HepG2 (cell line): ENCODE results near the gene CLPX. TPM values are rescaled to one million over a fixed set of nuclear protein-coding genes. Genes with fewer than 3 reads are reported as not detected.

ENCODE experiments used
- ATF4 ChIP-seq, 2 experiments: fragments of 450-650 bp in 1 of 2; sonication (generic) in 1 of 2; formaldehyde crosslinking; IDR thresholded peaks; 2 replicates each; pipeline versions ENCODE4 v1.5.0 to v1.8.0; 2020 to 2022; ENCODE audit warnings: mild to moderate bottlenecking in 1 of 2, missing genetic modification reagents in 1 of 2
- GATA4 ChIP-seq: sonication (generic); IDR thresholded peaks from 2 replicates; pipeline ENCODE4 v1.6.1; 2016; ENCODE audit warnings: antibody characterized with exemption, low read depth, borderline replicate concordance
- GTF2F1 ChIP-seq: fragments of 150-350 bp; IDR thresholded peaks from 2 replicates; pipeline ENCODE4 v1.6.1; 2014; ENCODE audit warnings: low read length
- KDM6A ChIP-seq: IDR thresholded peaks from 2 replicates; pipeline ENCODE4 v1.6.1; 2016; ENCODE audit warnings: low read depth
- LCORL ChIP-seq, 2 experiments: fragments of 450-650 bp in 1 of 2; sonication (generic) in 1 of 2; formaldehyde crosslinking in 1 of 2; IDR thresholded peaks; 2 replicates each; pipeline versions ENCODE4 v1.5.0 to v1.6.1; 2017 to 2020; ENCODE audit warnings: antibody characterized with exemption in 1 of 2, missing genetic modification reagents in 1 of 2
- NCOA1 ChIP-seq: sonication (generic); formaldehyde crosslinking; IDR thresholded peaks from 2 replicates; pipeline ENCODE4 v1.9.0; 2021; ENCODE audit warnings: missing genetic modification reagents
- NPAS2 ChIP-seq: sonication (generic); formaldehyde crosslinking; IDR thresholded peaks from 2 replicates; pipeline ENCODE4 v1.8.0; 2022; ENCODE audit warnings: mild to moderate bottlenecking, missing genetic modification reagents, borderline replicate concordance
- POLR2AphosphoS5 ChIP-seq: IDR thresholded peaks from 2 replicates; pipeline ENCODE4 v1.6.1; 2012; ENCODE audit warnings: low read depth, low read length
- SAP130 ChIP-seq: IDR thresholded peaks from 2 replicates; pipeline ENCODE4 v1.6.1; 2016; ENCODE audit warnings: low read depth
- SMARCC2 ChIP-seq: fragments of 450-650 bp; IDR thresholded peaks from 2 replicates; pipeline ENCODE4 v1.6.1; 2017; ENCODE audit warnings: antibody characterized with exemption, mild to moderate bottlenecking
- SMYD3 ChIP-seq: sonication (generic); formaldehyde crosslinking; IDR thresholded peaks from 2 replicates; pipeline ENCODE4 v1.8.1; 2023; ENCODE audit warnings: mild to moderate bottlenecking, missing genetic modification reagents
- SOX6 ChIP-seq, 2 experiments: fragments of 450-650 bp in 1 of 2; sonication (generic) in 1 of 2; formaldehyde crosslinking in 1 of 2; IDR thresholded peaks; 2 replicates each; pipeline versions ENCODE4 v1.4.0 to v1.6.1; 2017 to 2020; ENCODE audit warnings: antibody characterized with exemption in 1 of 2, mild to moderate bottlenecking in 1 of 2, missing genetic modification reagents in 1 of 2
- SSRP1 ChIP-seq: IDR thresholded peaks from 2 replicates; pipeline ENCODE4 v1.6.1; 2016; ENCODE audit warnings: control low read depth
- TAF15 ChIP-seq: fragments of 200-400 bp; formaldehyde crosslinking; IDR thresholded peaks from one replicate; pipeline ENCODE4 v1.6.1; 2018; ENCODE audit warnings: mild to moderate bottlenecking, low read depth, low read length; ENCODE audit not compliant: poor library complexity, severe bottlenecking
- TBX2 ChIP-seq: sonication (generic); formaldehyde crosslinking; IDR thresholded peaks from 2 replicates; pipeline ENCODE4 v1.5.0; 2020; ENCODE audit warnings: missing genetic modification reagents, mild to moderate bottlenecking, borderline replicate concordance
- THAP7 ChIP-seq: sonication (generic); formaldehyde crosslinking; IDR thresholded peaks from 2 replicates; pipeline ENCODE4 v1.8.1; 2023; ENCODE audit warnings: mild to moderate bottlenecking, missing genetic modification reagents
- ZBTB33 ChIP-seq: sonication (generic); formaldehyde crosslinking; IDR thresholded peaks from 2 replicates; pipeline ENCODE4 v1.4.0; 2020; ENCODE audit warnings: missing genetic modification reagents
- ZBTB42 ChIP-seq: sonication (generic); formaldehyde crosslinking; IDR thresholded peaks from 2 replicates; pipeline ENCODE4 v1.5.0; 2020; ENCODE audit warnings: mild to moderate bottlenecking, missing genetic modification reagents
- ZNF124 ChIP-seq: sonication (generic); formaldehyde crosslinking; IDR thresholded peaks from 2 replicates; pipeline ENCODE4 v1.4.0; 2020; ENCODE audit warnings: missing genetic modification reagents
- ZNF296 ChIP-seq: sonication (generic); formaldehyde crosslinking; conservative IDR thresholded peaks from 2 replicates; pipeline ENCODE4 v1.5.0; 2020; ENCODE audit warnings: mild to moderate bottlenecking, missing genetic modification reagents
- ZNF33B ChIP-seq: sonication (generic); formaldehyde crosslinking; IDR thresholded peaks from 2 replicates; pipeline ENCODE4 v1.5.1; 2020; ENCODE audit warnings: mild to moderate bottlenecking, missing genetic modification reagents
- ZNF589 ChIP-seq: sonication (generic); formaldehyde crosslinking; conservative IDR thresholded peaks from 2 replicates; pipeline ENCODE4 v1.8.0; 2022; ENCODE audit warnings: mild to moderate bottlenecking, moderate library complexity, missing genetic modification reagents
- ZNF607 ChIP-seq: sonication (generic); formaldehyde crosslinking; IDR thresholded peaks from 2 replicates; pipeline ENCODE4 v1.5.1; 2020; ENCODE audit warnings: missing genetic modification reagents, mild to moderate bottlenecking, borderline replicate concordance
- ZNF891 ChIP-seq: sonication (generic); formaldehyde crosslinking; IDR thresholded peaks from 2 replicates; pipeline ENCODE4 v1.5.0; 2020; ENCODE audit warnings: mild to moderate bottlenecking, missing genetic modification reagents
- polyA plus RNA-seq, 8 experiments: library from polyadenylated mRNA; depleted of rRNA in 3 of 8; stranded (reverse) in 7 of 8; unstranded in 1 of 8; fragments of >200 nt; fragmentation: Illumina TruSeq in 4 of 8; extraction: Trizol in 4 of 8; gene quantifications; 2 replicates each; pipeline versions ENCODE4 v1.2.1 to v1.2.3, GENCODE V29; 2011 to 2016; ENCODE audit warnings: low read depth in 4 of 8, missing spikeins in 1 of 8, mixed read lengths in 1 of 8; ENCODE audit not compliant: insufficient read depth in 1 of 8
- total RNA-seq, 5 experiments: library from RNA; depleted of rRNA; stranded (reverse); fragments of >200 nt; fragmentation: Illumina TruSeq; extraction: Trizol; gene quantifications; 2 replicates each; pipeline ENCODE4 v1.2.3, GENCODE V29; 2016; ENCODE audit warnings: low read depth in 1 of 5
- TF ChIP-seq, protein P1 (sequence below): sonication (generic); formaldehyde crosslinking; IDR thresholded peaks from 2 replicates; pipeline ENCODE4 v1.5.0; 2020; ENCODE audit warnings: missing genetic modification reagents
- TF ChIP-seq, protein P2 (sequence below): sonication (generic); formaldehyde crosslinking; IDR thresholded peaks from 2 replicates; pipeline ENCODE4 v1.4.0; 2020; ENCODE audit warnings: mild to moderate bottlenecking, missing genetic modification reagents

CLPX gene
- total and polyA plus RNA-seq, 2 of the 13 experiments (the other 11 are each of a cell fraction or from before 2014, with no cell fraction given), result 33.9 to 61.3 TPM

DNA sequence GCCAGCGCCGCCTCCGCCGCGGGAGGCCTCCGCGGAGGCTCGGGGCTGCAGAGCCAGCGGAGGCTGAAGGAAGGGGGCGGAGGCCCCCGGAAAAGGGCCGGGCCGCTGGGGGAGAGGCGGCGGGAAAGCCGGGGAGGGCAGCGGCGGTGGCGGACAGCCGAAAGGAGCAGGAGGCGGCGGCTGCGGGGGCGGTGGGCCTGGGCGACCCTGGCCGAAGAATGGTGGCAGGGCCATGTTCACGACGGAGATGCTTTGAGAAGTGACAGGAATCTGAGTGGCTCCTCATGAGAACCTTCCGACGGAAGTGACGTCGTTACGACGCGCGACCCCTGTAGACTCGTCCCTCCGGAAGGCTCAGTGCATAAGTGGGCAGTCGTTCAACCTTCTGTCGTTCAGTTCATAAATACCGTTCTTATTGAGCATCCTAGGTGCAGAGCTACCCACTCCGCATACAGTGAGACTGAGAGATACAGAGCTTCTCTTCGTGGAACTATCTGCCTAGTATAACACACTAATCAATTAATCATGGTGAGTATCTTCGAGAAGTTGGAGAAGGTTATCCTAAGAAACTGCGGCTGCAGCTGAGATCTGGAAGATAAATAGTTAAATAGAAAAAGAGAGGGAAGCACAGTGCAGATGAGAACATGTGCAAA, 51.5 kb downstream of the CLPX start, which contains the start of gene PDCD7 (continued):
- no peak for TF ChIP-seq ZBTB33 (CRISPR knock-in tag)
- 0 out of 2 replicates have a peak, but pooled peaks have one; percentile 35 for TF ChIP-seq ZNF124 (CRISPR knock-in tag)
- TF ChIP-seq NCOA1, result no peak
- peak; percentile 76; the same call in 1 of the 2 replicates for TF ChIP-seq ZNF589 (CRISPR knock-in tag)
- no peak for TF ChIP-seq NPAS2 (CRISPR knock-in tag)
- no peak for TF ChIP-seq TAF15
- TF ChIP-seq ZBTB42, result no peak
- peak; percentile 47; the same call in 1 of the 2 replicates for TF ChIP-seq GATA4
- TF ChIP-seq SMYD3, result no peak
- TF ChIP-seq ZNF296 (CRISPR knock-in tag), result no peak
- TF ChIP-seq LCORL (IDR thresholded peaks at IDR 0.05), result no peak
- TF ChIP-seq LCORL (CRISPR knock-in tag; IDR thresholded peaks at IDR 0.05), result 0 out of 2 replicates have a peak, but pooled peaks have one; percentile 36
- TF ChIP-seq SAP130, result peak; percentile 93
- peak; percentile 95 for TF ChIP-seq POLR2AphosphoS5
- no peak; the same call in 1 of the 2 replicates for TF ChIP-seq ZNF891 (CRISPR knock-in tag)
- no peak for TF ChIP-seq ZNF33B (CRISPR knock-in tag)
- no peak for TF ChIP-seq GTF2F1
- TF ChIP-seq THAP7, result no peak
- TF ChIP-seq SMARCC2, result no peak
- TF ChIP-seq TBX2, result peak; percentile 44; the same call in 1 of the 2 replicates
- TF ChIP-seq, protein P1, sequence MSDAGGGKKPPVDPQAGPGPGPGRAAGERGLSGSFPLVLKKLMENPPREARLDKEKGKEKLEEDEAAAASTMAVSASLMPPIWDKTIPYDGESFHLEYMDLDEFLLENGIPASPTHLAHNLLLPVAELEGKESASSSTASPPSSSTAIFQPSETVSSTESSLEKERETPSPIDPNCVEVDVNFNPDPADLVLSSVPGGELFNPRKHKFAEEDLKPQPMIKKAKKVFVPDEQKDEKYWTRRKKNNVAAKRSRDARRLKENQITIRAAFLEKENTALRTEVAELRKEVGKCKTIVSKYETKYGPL (CRISPR knock-in tag), result no peak
- no peak for TF ChIP-seq SOX6 (IDR thresholded peaks at IDR 0.05)
- 0 out of 2 replicates have a peak, but pooled peaks have one; percentile 15 for TF ChIP-seq SOX6 (CRISPR knock-in tag; IDR thresholded peaks at IDR 0.05)
- TF ChIP-seq, protein P2, sequence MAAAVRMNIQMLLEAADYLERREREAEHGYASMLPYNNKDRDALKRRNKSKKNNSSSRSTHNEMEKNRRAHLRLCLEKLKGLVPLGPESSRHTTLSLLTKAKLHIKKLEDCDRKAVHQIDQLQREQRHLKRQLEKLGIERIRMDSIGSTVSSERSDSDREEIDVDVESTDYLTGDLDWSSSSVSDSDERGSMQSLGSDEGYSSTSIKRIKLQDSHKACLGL (CRISPR knock-in tag), result 0 out of 2 replicates have a peak, but pooled peaks have one; percentile 21
- TF ChIP-seq KDM6A (CRISPR knock-in tag), result no peak
- 0 out of 4 replicates have a peak, but pooled peaks of 1 of the 2 experiments have one; percentile 29 for TF ChIP-seq ATF4 (CRISPR knock-in tag; IDR thresholded peaks at IDR 0.05)
- TF ChIP-seq ZNF607 (CRISPR knock-in tag), result peak; percentile 87
- peak; percentile 42; the same call in 1 of the 2 replicates for TF ChIP-seq SSRP1 (CRISPR knock-in tag)
